GM12891 (cell line): ENCODE results near the gene FAM20C.

Experiments
- DNase-seq: peaks from one replicate; pipeline ENCODE4 v3.0.0; 2011; ENCODE audit warnings: low spot score; ENCODE audit not compliant: insufficient read length
- FAIRE-seq: peaks from 2 replicates; lab custom pipeline; 2011; peaks lifted over from hg19 to GRCh38; lab: Jason Lieb, UNC
- PAX5 ChIP-seq: IDR thresholded peaks from 2 replicates; pipeline ENCODE4 v1.6.1; 2011; ENCODE audit warnings: low read length, moderate library complexity, mild to moderate bottlenecking; ENCODE audit not compliant: insufficient read depth, severe bottlenecking
- POLR2A ChIP-seq: IDR thresholded peaks from 2 replicates; pipeline ENCODE4 v1.6.1; 2011; ENCODE audit warnings: low read depth, low read length, control low read depth
- POLR2AphosphoS5 ChIP-seq: IDR thresholded peaks from 2 replicates; pipeline ENCODE4 v1.6.1; 2011; ENCODE audit warnings: low read depth, low read length, control low read depth
- POU2F2 ChIP-seq: IDR thresholded peaks from 2 replicates; pipeline ENCODE4 v1.6.1; 2011; ENCODE audit warnings: low read depth, mild to moderate bottlenecking, control low read depth, low read length, moderate library complexity
- SPI1 ChIP-seq: IDR thresholded peaks from 2 replicates; pipeline ENCODE4 v1.6.1; 2011; ENCODE audit warnings: low read depth, low read length, control low read depth
- TAF1 ChIP-seq: IDR thresholded peaks from 2 replicates; pipeline ENCODE4 v1.6.1; 2011; ENCODE audit warnings: low read depth, low read length, control low read depth

The FAM20C gene

GRCh38 chr7:265998-266850 is 73.9 kb downstream of the FAM20C start:
- TF ChIP-seq TAF1, result no peak
- TF ChIP-seq PAX5, result no peak
- TF ChIP-seq POLR2AphosphoS5, result no peak
- no peak for TF ChIP-seq POU2F2
- TF ChIP-seq SPI1, result no peak
- no peak for TF ChIP-seq POLR2A
- FAIRE-seq, result no peak
- DNase-seq, result no peak

GRCh38 chr7:266851-267840 is 74.8 kb downstream of the FAM20C start:
- FAIRE-seq, result no peak
- DNase-seq, result no peak
- TF ChIP-seq TAF1 (no peak), POLR2A (no peak), SPI1 (no peak), POLR2AphosphoS5 (no peak), PAX5 (no peak), POU2F2 (no peak)

- no peak for FAIRE-seq
- TF ChIP-seq PAX5, result no peak
- no peak for TF ChIP-seq TAF1
- no peak for TF ChIP-seq POU2F2
- no peak for TF ChIP-seq SPI1
- TF ChIP-seq POLR2AphosphoS5, result no peak
- TF ChIP-seq POLR2A, result no peak
Measured at GRCh38 chr7:268991-269390, 76.6 kb downstream of the FAM20C start.

GRCh38 chr7:269721-270120 is 77.3 kb downstream of the FAM20C start:
- no peak for TF ChIP-seq SPI1
- TF ChIP-seq POU2F2, result no peak
- TF ChIP-seq POLR2AphosphoS5, result no peak
- TF ChIP-seq TAF1, result no peak
- TF ChIP-seq PAX5, result no peak
- no peak for TF ChIP-seq POLR2A
- DNase-seq (no peak), FAIRE-seq (no peak)

More at GRCh38 chr7:268991-269390, 76.6 kb downstream of the FAM20C start:
- no peak for DNase-seq

GRCh38 chr7:270351-270983 is 78.1 kb downstream of the FAM20C start:
- FAIRE-seq (no peak), DNase-seq (no peak)
- TF ChIP-seq POU2F2 (no peak), TAF1 (no peak), PAX5 (no peak), SPI1 (no peak), POLR2A (no peak), POLR2AphosphoS5 (no peak)

- DNase-seq, result no peak
- TF ChIP-seq POLR2AphosphoS5 (no peak), POLR2A (no peak), SPI1 (no peak), TAF1 (no peak)
- no peak for FAIRE-seq
Measured at GRCh38 chr7:271266-272107, 79.1 kb downstream of the FAM20C start.

- DNase-seq (no peak), FAIRE-seq (no peak)
- TF ChIP-seq SPI1 (no peak), POLR2A (no peak), TAF1 (no peak), POLR2AphosphoS5 (no peak), PAX5 (no peak), POU2F2 (no peak)
Measured at GRCh38 chr7:272108-272615, 79.8 kb downstream of the FAM20C start.

- no peak for FAIRE-seq
- DNase-seq, result no peak
- no peak for TF ChIP-seq PAX5
- no peak for TF ChIP-seq SPI1
Measured at GRCh38 chr7:272631-273030, 80.3 kb downstream of the FAM20C start.
